Brain microvascular endothelial cell (primary cell): ENCODE measurements around the gene MAP7D2.

Source experiments
- DNase-seq: peaks from one replicate; pipeline ENCODE4 v3.0.0-alpha.2; 2020
- H3K27ac ChIP-seq: fragments of 250-450 bp; sonication (Bioruptor Pico); 2 replicates; pipeline ENCODE4 v1.5.1; 2020; ENCODE audit warnings: mild to moderate bottlenecking, moderate library complexity
- H3K27me3 ChIP-seq: fragments of 250-450 bp; sonication (Bioruptor Pico); replicated peaks from 2 replicates; pipeline ENCODE4 v1.5.1; 2020; ENCODE audit warnings: mild to moderate bottlenecking
- H3K36me3 ChIP-seq: fragments of 250-450 bp; sonication (Bioruptor Pico); replicated peaks from 2 replicates; pipeline ENCODE4 v1.5.1; 2020; ENCODE audit warnings: mild to moderate bottlenecking
- H3K4me3 ChIP-seq: 2 replicates; pipeline ENCODE4 v1.5.1; 2011; ENCODE audit warnings: low read depth, mild to moderate bottlenecking, control low read depth, low read length, moderate library complexity
- in situ Hi-C: cut with HindIII; loops from 2 replicates; pipeline ENCODE4 v1.10.0; 2017; ENCODE audit warnings: low sequenced_read_pairs, low pct_ligation_motif_present
- TF ChIP-seq, protein P1 (sequence below): IDR thresholded peaks from 2 replicates; pipeline ENCODE4 v1.5.1; 2011; ENCODE audit warnings: low read depth, mild to moderate bottlenecking, moderate library complexity, low read length, control low read depth, inconsistent platforms; ENCODE audit errors: missing control alignments

The MAP7D2 gene

DNA sequence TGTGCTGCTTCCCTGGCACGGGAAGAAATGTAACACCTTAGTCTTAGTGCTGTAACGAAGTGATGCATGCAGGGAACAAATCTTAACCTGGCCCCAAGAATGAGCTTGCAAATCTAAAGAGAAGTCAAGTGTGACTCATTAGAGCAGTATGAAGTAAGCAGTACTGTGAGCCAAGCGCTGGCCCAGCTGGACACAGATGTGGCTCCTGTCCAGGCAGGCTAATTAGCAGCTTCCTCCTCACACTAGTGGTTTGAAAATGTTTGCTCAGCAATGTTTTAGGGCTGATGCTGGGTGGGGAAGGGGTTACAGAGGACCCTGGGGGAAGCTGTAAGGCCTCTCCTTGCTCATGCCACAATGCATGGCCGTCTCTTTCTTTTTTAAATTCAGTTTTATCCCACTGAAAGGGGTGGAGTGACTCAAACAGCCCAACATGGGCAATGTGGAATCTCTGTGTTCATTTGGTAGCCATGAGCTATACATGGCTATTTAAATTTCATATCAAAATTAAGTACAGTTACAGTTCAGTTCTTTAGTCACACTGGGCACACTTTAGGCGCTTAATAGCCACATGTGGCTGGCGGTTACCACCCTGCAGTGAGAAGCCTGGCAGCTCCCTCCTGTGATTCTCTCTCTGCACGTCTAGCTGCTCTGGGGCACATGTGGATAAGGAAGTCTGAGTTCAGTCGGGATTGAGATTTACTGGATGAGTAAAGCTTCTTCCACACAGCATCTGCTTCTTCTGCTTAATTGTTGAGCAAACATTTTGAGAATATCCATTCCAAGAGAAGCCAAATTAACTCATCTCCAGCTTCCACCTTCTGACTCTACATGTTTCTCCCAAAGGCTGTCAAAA, 48.8 kb downstream of the MAP7D2 start:
- TF ChIP-seq, protein P1, sequence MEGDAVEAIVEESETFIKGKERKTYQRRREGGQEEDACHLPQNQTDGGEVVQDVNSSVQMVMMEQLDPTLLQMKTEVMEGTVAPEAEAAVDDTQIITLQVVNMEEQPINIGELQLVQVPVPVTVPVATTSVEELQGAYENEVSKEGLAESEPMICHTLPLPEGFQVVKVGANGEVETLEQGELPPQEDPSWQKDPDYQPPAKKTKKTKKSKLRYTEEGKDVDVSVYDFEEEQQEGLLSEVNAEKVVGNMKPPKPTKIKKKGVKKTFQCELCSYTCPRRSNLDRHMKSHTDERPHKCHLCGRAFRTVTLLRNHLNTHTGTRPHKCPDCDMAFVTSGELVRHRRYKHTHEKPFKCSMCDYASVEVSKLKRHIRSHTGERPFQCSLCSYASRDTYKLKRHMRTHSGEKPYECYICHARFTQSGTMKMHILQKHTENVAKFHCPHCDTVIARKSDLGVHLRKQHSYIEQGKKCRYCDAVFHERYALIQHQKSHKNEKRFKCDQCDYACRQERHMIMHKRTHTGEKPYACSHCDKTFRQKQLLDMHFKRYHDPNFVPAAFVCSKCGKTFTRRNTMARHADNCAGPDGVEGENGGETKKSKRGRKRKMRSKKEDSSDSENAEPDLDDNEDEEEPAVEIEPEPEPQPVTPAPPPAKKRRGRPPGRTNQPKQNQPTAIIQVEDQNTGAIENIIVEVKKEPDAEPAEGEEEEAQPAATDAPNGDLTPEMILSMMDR, result no peak
- Histone ChIP-seq H3K27me3 (no peaks in the 10 kb centered on the region), H3K36me3 (no peaks in the 10 kb centered on the region), H3K27ac (peak overlapping the region; percentile 17), H3K4me3 (no peak overlapping the region)
- DNase-seq, result peak; percentile 75
- in situ Hi-C loops, result no loop called here

DNA sequence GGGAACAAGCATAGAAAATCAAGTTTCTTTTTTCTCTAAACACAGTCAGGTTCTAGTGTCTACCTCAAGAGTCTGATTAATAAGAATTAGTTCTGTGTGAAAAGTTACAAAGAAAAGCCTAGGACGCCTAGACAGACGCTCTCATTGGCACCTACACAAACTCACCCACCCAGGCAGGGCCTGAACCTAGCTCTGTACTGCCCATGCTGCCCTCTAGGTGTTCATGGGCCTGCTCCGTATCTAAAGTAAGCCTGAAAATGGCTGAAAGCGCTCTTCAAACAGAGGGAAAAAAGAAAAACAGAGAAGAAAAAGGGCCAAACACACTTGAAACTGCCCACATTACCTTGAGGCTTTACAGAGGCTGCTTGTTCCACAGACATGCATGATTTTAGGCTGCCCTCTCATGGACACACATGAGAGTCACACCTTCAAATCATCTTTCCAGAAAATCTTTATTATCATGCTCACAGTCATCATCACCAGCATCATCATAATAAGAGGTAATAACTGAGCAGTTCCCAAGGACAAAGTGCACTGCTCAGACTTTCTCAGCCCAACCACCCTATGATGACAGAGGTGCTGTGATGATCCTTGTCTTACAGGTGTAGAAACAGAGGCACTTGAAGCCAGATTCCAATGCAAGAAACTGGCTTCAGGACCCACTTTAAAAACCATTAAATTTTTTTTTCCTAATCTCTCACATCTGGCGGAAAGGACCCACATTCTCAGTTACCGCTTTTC, 49.6 kb downstream of the MAP7D2 start:
- in situ Hi-C loops, result no loop called here
- H3K27ac ChIP-seq, result peak overlapping the region; percentile 17
- H3K27me3 ChIP-seq, result no peaks in the 10 kb centered on the region
- TF ChIP-seq, protein P1, result peak; percentile 66
- H3K36me3 ChIP-seq, result no peaks in the 10 kb centered on the region
- DNase-seq, result peak; percentile 40
- no peak overlapping the region for H3K4me3 ChIP-seq

- H3K27me3 ChIP-seq, result no peaks in the 10 kb centered on the region
- DNase-seq, result no peak
- no peak overlapping the region for H3K4me3 ChIP-seq
Observed at GRCh38 chrX:20063716-20064351, 52.9 kb downstream of the MAP7D2 start.

GRCh38 chrX:20063153-20063552, 53.6 kb downstream of the MAP7D2 start:
- Histone ChIP-seq H3K4me3 (no peak overlapping the region), H3K27me3 (no peaks in the 10 kb centered on the region), H3K27ac (no peak overlapping the region), H3K36me3 (no peaks in the 10 kb centered on the region)
- in situ Hi-C loops, result no loop called here
- TF ChIP-seq, protein P1, result no peak
- no peak for DNase-seq

More at GRCh38 chrX:20063716-20064351, 52.9 kb downstream of the MAP7D2 start:
- in situ Hi-C loops, result no loop called here
- TF ChIP-seq, protein P1, result peak; percentile 52
- Histone ChIP-seq H3K36me3 (no peaks in the 10 kb centered on the region), H3K27ac (no peak overlapping the region)

- in situ Hi-C loops, result no loop called here
- Histone ChIP-seq H3K27me3 (no peaks in the 10 kb centered on the region), H3K27ac (no peak overlapping the region), H3K36me3 (no peaks in the 10 kb centered on the region), H3K4me3 (no peak overlapping the region)
- TF ChIP-seq, protein P1, result no peak
- DNase-seq, result peak; percentile 8
Observed at GRCh38 chrX:20061855-20062254, 54.9 kb downstream of the MAP7D2 start.
